Measurements from ENCODE around the gene SP5. TPM values are rescaled to one million over a fixed set of nuclear protein-coding genes. Genes with fewer than 3 reads are reported as not detected.

Gene SP5
- total RNA-seq, 3 donors from 2014 or later (not counting 1 experiment from before 2014, with no cell fraction given): not detected

DNA sequence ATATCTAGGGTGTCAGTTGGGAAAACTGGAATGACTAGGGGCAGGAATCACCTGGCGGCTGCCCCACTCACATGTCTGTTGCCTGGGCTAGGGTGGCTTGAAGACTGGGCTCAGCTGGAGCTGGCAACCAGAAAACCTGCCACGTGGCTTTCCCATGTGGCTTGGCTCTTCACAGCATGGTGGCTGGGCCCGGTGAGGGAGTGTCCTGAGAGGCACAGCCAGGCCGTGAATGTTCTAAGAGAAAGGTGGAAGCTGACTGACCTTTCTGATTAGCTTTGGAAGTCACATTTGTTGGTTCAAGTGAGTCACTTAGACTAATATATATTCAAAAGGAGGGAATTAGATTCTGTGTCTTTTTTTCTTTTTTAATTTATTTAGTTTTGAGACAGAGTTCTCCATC is 22.7 kb downstream of the SP5 start:
- 77% methylated on average over 3 of the region's 4 CpGs for WGBS (ENCODE audit: insufficient coverage)
- H3K36me3 ChIP-seq (ENCODE audit: control insufficient read depth, insufficient read depth, low read length): no peaks in the 10 kb centered on the region

DNA sequence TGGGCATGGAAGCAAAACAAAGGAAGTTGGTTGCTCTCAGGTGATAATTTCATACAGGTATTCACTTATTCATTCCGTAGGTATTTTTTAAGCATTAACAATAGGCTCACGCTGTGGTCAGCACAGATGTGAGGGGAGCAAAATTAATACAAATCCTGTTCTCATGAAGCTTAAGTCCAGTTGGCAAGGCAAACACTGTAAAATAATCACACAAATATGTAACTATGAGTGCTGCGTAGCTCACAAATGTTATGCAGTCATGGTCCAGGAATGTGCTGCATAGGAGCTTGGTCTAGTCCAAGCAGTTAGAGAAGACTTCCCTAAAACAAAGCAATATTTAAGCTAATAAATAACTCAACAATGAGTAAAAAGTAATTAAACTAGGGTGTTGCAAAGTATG is 23.9 kb downstream of the SP5 start:
- H3K27me3 ChIP-seq (ENCODE audit: control insufficient read depth, insufficient read depth, low read length): no peaks in the 10 kb centered on the region
- Mint-ChIP-seq H3K4me1 (no peaks in the 10 kb centered on the region), H3K36me3 (no peaks in the 10 kb centered on the region), H3K27me3 (ENCODE audit: low read depth in 2 of 2) (peaks cover 16 to 22% of the 10 kb centered on the region in 2 donors), H3K4me3 (no peak overlapping the region), H3K9me3 (no peaks in the 10 kb centered on the region), H3K27ac (no peak overlapping the region)
- ATAC-seq (no peak), DNase-seq (no peak)
- 97% methylated on average over 3 of the region's 3 CpGs for WGBS (ENCODE audit: insufficient coverage)
- no peaks in the 10 kb centered on the region for H3K4me1 ChIP-seq (ENCODE audit: control insufficient read depth, insufficient read depth, low read length)
- intact Hi-C loops (cut with micrococcal nuclease): no loop called here
- no peak for TF ChIP-seq CTCF (IDR thresholded peaks at IDR 0.05)
- H3K9me3 ChIP-seq (ENCODE audit: control insufficient read depth, insufficient read depth, low read length): no peaks in the 10 kb centered on the region
- no peaks in the 10 kb centered on the region for H3K36me3 ChIP-seq (ENCODE audit: control insufficient read depth, insufficient read depth, low read length)
- H3K4me3 ChIP-seq (ENCODE audit: low read length): no peak overlapping the region
- no peak overlapping the region for H3K27ac ChIP-seq (ENCODE audit: low read length)

More for the DNA sequence above, 22.7 kb downstream of the SP5 start:
- no peak overlapping the region for H3K27ac ChIP-seq (ENCODE audit: low read length)
- Mint-ChIP-seq H3K36me3 (no peaks in the 10 kb centered on the region), H3K4me1 (no peaks in the 10 kb centered on the region), H3K4me3 (no peak overlapping the region), H3K27me3 (ENCODE audit: low read depth in 2 of 2) (peaks cover 16 to 27% of the 10 kb centered on the region in 2 donors), H3K27ac (no peak overlapping the region), H3K9me3 (no peaks in the 10 kb centered on the region)
- ATAC-seq: no peak
- no peaks in the 10 kb centered on the region for H3K4me1 ChIP-seq (ENCODE audit: control insufficient read depth, insufficient read depth, low read length)
- no peaks in the 10 kb centered on the region for H3K27me3 ChIP-seq (ENCODE audit: control insufficient read depth, insufficient read depth, low read length)
- no peak for TF ChIP-seq CTCF (IDR thresholded peaks at IDR 0.05)
- intact Hi-C loops (cut with micrococcal nuclease): no loop called here
- DNase-seq: no peak
- H3K9me3 ChIP-seq (ENCODE audit: control insufficient read depth, insufficient read depth, low read length): no peaks in the 10 kb centered on the region
- H3K4me3 ChIP-seq (ENCODE audit: low read length): no peak overlapping the region

GRCh38 chr2:170739507-170740046 is 24.4 kb downstream of the SP5 start:
- Histone ChIP-seq H3K4me1 (ENCODE audit: control insufficient read depth, insufficient read depth, low read length) (no peaks in the 10 kb centered on the region), H3K4me3 (ENCODE audit: low read length) (no peak overlapping the region), H3K36me3 (ENCODE audit: control insufficient read depth, insufficient read depth, low read length) (no peaks in the 10 kb centered on the region), H3K27me3 (ENCODE audit: control insufficient read depth, insufficient read depth, low read length) (no peaks in the 10 kb centered on the region), H3K27ac (ENCODE audit: low read length) (no peak overlapping the region), H3K9me3 (ENCODE audit: control insufficient read depth, insufficient read depth, low read length) (no peaks in the 10 kb centered on the region)
- no peak overlapping the region for H3K27ac Mint-ChIP-seq
- no peak for ATAC-seq
- no peak for DNase-seq
- whole genome bisulfite sequencing (ENCODE audit: insufficient coverage): 94% methylated on average over 2 of the region's 3 CpGs
- no peaks in the 10 kb centered on the region for H3K36me3 Mint-ChIP-seq
- intact Hi-C loops (cut with micrococcal nuclease): no loop called here
- H3K4me3 Mint-ChIP-seq: no peak overlapping the region
- TF ChIP-seq CTCF (IDR thresholded peaks at IDR 0.05): no peak
- H3K4me1 Mint-ChIP-seq: no peaks in the 10 kb centered on the region
- no peaks in the 10 kb centered on the region for H3K9me3 Mint-ChIP-seq
- H3K27me3 Mint-ChIP-seq (ENCODE audit: low read depth in 2 of 2): peaks cover 16 to 26% of the 10 kb centered on the region in 2 donors

- no peak for ATAC-seq
- no peaks in the 10 kb centered on the region for H3K9me3 ChIP-seq (ENCODE audit: control insufficient read depth, insufficient read depth, low read length)
- H3K9me3 Mint-ChIP-seq: no peaks in the 10 kb centered on the region
- 83% methylated on average over 4 of the region's 4 CpGs for WGBS (ENCODE audit: insufficient coverage)
- no peaks in the 10 kb centered on the region for H3K4me1 Mint-ChIP-seq
- no peak overlapping the region for H3K4me3 ChIP-seq (ENCODE audit: low read length)
- no peak for DNase-seq
- peaks cover 15 to 34% of the 10 kb centered on the region in 2 donors for H3K27me3 Mint-ChIP-seq (ENCODE audit: low read depth in 2 of 2)
- no peaks in the 10 kb centered on the region for H3K36me3 ChIP-seq (ENCODE audit: control insufficient read depth, insufficient read depth, low read length)
- no peak overlapping the region for H3K27ac Mint-ChIP-seq
- no peaks in the 10 kb centered on the region for H3K27me3 ChIP-seq (ENCODE audit: control insufficient read depth, insufficient read depth, low read length)
- H3K36me3 Mint-ChIP-seq: no peaks in the 10 kb centered on the region
- H3K4me3 Mint-ChIP-seq: no peak overlapping the region
- H3K4me1 ChIP-seq (ENCODE audit: control insufficient read depth, insufficient read depth, low read length): no peaks in the 10 kb centered on the region
- TF ChIP-seq CTCF (IDR thresholded peaks at IDR 0.05): no peak
- no peak overlapping the region for H3K27ac ChIP-seq (ENCODE audit: low read length)
- intact Hi-C loops (cut with micrococcal nuclease): no loop called here
Observed at GRCh38 chr2:170740660-170741059, 25.5 kb downstream of the SP5 start.
